Non-pigmented ciliary epithelial cell (primary cell): ENCODE measurements around the gene PTPN4.

ENCODE experiments used
- DNase-seq: peaks from one replicate; pipeline ENCODE4 v3.0.0-alpha.2; 2010; ENCODE audit warnings: low read depth

The PTPN4 gene

GRCh38 chr2:119759451-119760236 is at the start of gene PTPN4:
Gene PTPN4, plus strand, starts transcription at chr2:119759922. Its CDS starts 49,932 bp downstream, at chr2:119809854.
- peak; percentile 89 for DNase-seq

GRCh38 chr2:119710281-119710680 is 49.4 kb upstream of the PTPN4 start:
- DNase-seq = no peak

- DNase-seq = no peak
Observed at GRCh38 chr2:119711352-119711751, 48.4 kb upstream of the PTPN4 start.

GRCh38 chr2:119712571-119712970 is 47.2 kb upstream of the PTPN4 start:
- no peak for DNase-seq

- DNase-seq = no peak
Observed at GRCh38 chr2:119713819-119714490, 45.8 kb upstream of the PTPN4 start.

- DNase-seq = no peak
Observed at GRCh38 chr2:119715409-119716283, 44.1 kb upstream of the PTPN4 start.

GRCh38 chr2:119716284-119716672 is 43.4 kb upstream of the PTPN4 start:
- no peak for DNase-seq

GRCh38 chr2:119718501-119719260 is 41.0 kb upstream of the PTPN4 start:
- no peak for DNase-seq

GRCh38 chr2:119719261-119719627 is 40.5 kb upstream of the PTPN4 start:
- no peak for DNase-seq

GRCh38 chr2:119721043-119721442 is 38.7 kb upstream of the PTPN4 start:
- no peak for DNase-seq

- DNase-seq = no peak
Observed at GRCh38 chr2:119721462-119721861, 38.3 kb upstream of the PTPN4 start.

- no peak for DNase-seq
Observed at GRCh38 chr2:119721904-119722303, 37.8 kb upstream of the PTPN4 start.

GRCh38 chr2:119723186-119723585 is 36.5 kb upstream of the PTPN4 start:
- no peak for DNase-seq

GRCh38 chr2:119723784-119724467 is 35.8 kb upstream of the PTPN4 start:
- no peak for DNase-seq

- no peak for DNase-seq
Observed at GRCh38 chr2:119724656-119725485, 34.9 kb upstream of the PTPN4 start.

- DNase-seq = no peak
Observed at GRCh38 chr2:119727493-119727892, 32.2 kb upstream of the PTPN4 start.

- DNase-seq = no peak
Observed at GRCh38 chr2:119728421-119728820, 31.3 kb upstream of the PTPN4 start.

- no peak for DNase-seq
Observed at GRCh38 chr2:119730671-119731177, 29.0 kb upstream of the PTPN4 start.

- DNase-seq = no peak
Observed at GRCh38 chr2:119731983-119732382, 27.7 kb upstream of the PTPN4 start.

- DNase-seq = no peak
Observed at GRCh38 chr2:119732601-119733164, 27.0 kb upstream of the PTPN4 start.
